ENCODE results near the gene ADAP1.
"Not testable (repeated sequence)": the region's sequence is repeated elsewhere in the genome, so short reads cannot be mapped to it uniquely, and the experiment has no call there.

ADAP1 gene

DNA sequence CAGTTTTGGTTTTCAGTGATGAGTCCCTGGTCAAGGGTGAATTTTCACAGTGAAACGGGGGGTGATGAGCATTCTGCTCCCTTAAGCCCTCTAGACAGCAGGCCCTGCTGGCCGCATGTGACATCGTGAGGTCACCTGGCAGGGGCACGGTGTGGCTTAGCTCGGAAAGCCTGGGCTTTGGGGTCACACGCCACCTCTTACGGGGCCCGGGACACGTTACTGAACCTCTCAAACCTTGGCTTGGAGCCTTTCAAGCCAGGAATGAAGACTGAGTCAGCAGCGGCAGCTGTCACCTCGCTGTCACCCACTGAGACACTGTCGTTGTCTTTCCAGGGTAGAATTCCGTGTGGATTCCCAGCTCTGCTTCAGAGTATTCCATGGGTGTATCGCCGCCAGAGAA, 74.0 kb downstream of the ADAP1 start:
- no peak for DNase-seq (ENCODE audit: low read depth)

DNA sequence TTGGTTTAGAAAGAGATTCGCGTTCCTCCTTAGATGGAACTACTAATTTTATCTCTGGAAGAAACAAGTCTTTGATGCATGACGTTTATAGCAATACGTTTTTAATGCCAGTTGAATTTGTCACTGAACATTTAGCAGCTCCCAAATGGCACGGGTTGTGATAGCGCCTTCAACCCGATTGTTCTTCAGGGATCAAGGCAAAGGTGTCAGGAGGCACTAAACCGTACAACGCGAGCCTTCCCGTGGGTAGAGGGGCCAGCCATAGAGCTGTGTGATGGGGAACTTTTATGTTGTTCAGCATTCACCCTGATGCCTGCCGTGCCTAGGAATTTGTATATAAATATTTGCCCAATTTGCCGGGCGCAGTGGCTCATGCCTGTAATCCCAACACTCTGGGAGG, 74.8 kb downstream of the ADAP1 start:
- no peak for DNase-seq (ENCODE audit: low read depth)

DNA sequence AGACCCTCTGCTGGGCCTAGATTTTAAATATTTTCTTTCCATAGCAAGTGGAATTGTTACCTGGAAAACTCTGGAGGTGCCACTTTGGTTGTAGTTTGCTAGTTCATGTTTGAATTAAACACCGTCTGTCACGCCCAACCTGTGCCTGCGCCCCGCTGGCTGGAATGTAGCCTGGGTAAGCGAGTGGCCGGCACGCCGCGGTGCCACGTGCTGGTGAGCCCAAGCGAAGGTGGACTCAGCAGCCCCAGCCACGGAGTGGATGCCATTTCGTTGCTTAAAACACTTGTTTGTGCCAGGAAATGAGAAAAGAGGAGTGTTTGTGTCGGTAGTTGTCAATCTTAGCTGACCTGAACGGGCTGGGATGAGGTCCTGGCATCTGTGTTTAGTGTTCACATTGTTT, 75.4 kb downstream of the ADAP1 start:
- no peak for DNase-seq (ENCODE audit: low read depth)

DNA sequence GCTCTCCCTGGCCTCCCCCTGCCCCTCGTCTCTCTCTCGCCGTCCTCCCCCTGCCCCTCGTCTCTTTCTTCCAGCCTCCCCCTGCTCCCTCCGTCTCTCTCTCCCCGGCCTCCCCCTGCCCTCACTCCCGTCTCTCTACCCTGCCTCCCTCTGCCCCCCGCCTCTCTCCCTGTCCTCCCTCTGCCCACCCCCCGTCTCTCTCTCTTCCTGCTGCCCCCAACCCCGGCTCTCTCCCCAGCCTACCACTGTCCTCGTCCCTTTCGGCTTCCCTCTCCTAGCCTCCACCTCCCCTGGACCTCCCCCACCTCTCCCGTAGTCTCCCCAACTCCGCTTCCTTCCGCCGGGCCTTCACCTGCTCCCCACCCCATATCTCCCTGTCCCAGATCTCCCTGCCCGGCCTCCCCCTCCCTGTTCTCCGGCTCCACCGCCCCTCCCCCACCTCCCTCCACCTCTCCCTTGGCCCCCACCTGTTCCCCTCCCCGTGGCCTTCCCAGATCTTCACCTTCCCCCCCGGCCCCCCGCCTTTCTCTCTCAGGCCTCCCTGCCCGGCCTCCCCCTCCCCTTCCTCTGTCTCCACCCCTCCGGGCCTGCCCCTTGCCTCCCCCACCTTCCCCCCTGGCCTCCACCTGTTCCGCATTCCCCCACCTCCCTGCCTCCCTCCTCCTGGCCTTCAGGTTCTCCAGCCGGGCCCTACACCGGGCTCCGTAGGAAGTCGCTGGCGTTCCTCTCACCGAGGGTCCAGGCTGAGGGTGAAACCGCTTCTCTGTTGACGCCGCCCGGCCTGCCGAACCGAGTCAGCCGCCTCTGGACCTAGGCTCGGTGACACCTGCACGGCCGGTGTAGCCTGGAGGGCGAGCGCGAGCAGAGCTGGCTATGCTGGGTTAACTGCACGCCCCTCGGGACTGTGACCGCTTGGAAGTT, 76.9 kb downstream of the ADAP1 start:
- DNase-seq (ENCODE audit: low read depth) = no peak

DNA sequence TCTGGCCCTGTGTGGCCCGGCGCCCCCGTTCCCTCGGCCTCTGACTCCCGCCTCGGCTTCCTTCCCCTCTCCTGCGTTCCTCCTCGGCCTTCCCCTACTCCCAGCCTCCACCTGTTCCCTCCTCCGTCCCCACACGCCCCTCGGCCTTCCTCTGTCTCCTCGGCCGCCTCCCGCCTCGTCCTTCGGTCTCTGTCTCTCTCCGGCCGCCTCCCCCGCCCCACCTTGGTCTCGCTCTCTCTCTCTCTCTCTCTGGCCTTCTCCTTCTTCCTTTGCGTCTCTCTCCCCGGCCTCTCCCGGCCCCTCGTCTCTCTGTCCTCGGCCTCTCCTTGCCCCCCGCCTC, 77.5 kb downstream of the ADAP1 start:
- DNase-seq (ENCODE audit: low read depth) = no peak

DNA sequence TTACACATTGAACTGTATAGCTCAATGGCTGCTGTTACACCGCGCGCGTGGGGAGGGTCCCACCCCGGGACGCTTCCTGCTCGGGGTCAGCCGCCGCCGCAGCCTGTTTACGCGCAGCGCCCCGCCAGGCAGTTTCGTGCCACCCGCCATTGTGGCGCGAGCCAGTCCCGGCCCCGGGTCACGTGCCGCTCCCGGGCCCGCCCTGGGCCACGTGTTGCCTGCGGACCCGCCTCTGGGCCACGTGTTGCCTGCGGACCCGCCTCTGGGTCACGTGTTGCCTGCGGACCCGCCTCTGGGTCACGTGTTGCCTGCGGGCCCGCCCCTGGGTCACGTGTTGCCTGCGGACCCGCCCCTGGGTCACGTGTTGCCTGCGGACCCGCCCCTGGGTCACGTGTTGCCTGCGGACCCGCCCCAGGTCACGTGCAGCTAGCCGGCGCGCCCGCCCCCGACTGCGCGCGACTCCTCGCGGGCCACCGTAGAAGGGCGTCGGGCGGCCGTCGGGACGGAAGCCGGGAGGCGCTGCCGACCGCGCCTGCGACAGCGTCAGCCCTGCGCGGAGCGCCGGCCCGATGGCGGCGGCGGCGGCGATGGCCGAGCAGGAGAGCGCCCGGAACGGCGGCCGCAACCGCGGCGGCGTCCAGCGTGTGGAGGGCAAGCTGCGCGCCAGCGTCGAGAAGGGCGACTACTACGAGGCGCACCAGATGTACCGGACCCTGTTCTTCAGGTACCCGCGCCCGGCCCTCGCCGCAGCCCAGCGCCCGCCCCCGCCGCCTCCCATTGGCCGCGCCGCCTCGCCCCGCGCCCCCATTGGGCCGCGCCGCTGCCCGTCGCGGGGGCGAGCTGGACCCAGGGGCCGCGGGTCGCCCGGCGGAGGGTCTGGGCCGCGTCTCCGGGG, 78.2 kb downstream of the ADAP1 start, which contains the start of gene GET4:
Gene GET4, plus strand, starts transcription at position 478 of the 895 bp plus-strand sequence. Its CDS starts 92 bp downstream, at position 570.
- DNase-seq (ENCODE audit: low read depth) = peak; percentile 94

DNA sequence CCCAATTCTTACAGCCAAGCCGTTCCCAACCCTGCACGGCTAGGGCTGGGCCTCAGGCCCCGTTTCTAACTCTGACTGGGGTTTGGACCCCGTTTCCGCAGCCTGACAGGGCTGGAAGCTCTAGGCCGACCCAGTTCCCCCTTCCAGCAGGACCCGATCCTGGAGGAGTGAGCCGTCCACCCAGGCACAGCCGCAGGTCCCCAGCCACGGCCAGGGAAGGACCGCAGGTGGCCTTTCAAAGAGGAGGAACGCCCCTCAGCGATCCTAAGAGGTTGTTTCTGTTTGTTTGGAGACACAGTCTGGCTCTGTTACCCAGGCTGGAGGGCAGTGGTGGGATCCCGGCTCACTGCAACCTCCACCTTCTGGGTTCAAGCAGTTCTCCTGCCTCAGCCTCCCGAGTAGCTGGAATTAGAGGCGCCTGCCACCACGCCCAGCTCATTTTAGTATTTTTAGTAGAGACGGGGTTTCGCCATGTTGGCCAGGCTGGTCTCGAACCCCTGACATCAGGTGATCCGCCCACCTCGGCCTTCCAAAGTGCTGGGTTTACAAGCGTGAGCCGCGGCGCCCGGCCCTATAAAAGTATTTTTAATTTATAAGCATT, 78.9 kb downstream of the ADAP1 start:
- DNase-seq (ENCODE audit: low read depth) = no peak

DNA sequence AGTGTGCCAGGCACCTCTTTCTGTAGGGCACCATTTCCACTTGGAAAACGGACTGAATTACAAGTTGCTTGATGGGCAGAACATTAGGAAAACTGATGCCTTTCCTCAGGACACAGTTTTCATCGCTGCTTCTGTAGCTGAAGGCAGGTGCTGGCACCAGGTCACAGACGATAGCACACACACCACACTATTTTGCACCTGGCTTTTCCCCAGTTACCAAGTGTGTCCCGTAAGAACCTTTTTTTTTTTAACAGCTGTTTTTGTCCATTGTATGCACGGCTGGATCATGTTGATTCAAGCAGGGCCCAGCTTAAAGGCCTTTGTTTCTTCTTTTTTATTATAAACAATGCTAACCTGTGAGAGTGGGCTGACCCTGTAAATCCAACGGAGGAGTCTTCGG, 79.4 kb downstream of the ADAP1 start:
- DNase-seq (ENCODE audit: low read depth) = no peak

DNA sequence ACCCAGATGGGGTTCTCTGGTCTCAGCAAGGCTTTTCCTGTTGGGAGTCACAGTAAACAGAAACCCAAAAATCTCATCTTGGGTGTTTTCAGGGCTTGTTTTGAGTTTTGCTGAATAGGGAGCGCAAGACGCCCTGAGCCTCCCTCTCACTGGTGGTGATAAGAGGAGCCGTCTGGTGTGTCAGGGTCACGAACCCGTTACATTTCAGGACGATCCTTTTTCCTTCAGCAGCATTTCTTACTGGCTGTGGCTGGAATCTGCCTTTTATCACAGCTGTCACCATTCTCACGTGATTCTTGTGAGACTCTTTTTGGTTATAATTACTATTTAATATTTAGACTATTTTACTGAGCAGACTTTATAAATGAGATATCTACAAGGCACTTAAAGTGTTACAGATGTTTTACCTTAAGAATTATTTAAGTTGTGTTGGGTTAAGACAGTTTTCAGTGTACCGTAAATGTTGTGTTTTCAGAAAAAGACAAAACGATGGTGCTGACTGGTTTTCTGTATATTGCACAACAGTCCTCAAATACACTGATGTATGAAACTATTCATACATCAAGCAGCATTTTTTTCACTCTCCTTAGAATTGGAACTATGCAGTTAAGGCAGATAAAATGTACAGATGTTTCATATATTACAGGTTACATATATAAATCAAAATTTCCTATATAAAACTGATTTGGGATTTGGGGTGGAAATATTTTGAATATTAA, 80.3 kb downstream of the ADAP1 start:
- no peak for DNase-seq (ENCODE audit: low read depth)

DNA sequence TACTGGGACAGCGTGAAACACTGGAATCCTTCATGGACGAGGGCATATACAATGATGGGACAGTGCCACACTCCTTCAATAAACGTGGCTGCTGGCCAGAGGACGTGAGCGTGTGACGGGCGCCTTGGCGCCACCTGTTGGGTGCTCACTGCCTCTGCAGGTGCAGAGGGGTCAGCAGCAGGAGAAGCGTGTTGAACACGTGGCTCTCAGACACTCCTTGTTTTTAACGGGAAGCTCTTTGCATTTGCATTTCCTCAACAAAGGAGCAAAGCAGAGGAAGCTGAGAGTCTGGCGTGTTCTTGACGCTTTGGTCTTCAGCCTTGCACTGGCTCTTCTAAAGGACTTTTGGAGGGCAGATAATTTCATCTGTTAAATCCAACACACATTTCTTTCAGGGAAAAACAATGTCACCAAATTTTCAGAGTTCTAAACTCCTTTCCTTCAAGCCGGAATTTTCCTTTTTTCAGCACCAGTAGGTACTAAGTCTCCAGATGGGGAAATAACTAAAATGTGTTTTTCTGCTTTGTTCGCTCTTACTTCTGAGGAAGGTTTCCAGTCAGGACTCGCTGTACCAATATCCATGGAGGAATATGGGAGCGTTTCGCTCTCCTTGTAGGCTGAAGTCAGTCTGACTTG, 81.0 kb downstream of the ADAP1 start:
- DNase-seq (ENCODE audit: low read depth) = peak; percentile 55

DNA sequence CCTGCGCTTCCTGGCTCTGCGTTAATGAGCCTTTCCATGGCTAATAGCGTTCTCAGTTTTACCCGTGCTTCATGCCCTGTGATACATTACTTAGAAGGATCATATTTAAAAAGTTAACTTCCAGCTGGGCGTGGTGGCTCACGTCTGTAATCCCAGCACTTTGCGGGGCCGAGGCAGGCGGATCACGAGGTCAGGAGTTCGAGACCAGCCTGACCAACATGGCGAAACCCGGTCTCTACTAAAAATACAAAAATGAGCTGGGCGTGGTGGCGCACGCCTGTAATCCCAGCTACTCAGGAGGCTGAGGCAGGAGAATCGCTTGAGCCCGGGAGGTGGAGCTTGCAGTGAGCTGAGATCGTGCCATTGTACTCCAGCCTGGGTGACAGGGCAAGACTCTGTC, 81.8 kb downstream of the ADAP1 start:
- DNase-seq (ENCODE audit: low read depth) = not testable (repeated sequence)

DNA sequence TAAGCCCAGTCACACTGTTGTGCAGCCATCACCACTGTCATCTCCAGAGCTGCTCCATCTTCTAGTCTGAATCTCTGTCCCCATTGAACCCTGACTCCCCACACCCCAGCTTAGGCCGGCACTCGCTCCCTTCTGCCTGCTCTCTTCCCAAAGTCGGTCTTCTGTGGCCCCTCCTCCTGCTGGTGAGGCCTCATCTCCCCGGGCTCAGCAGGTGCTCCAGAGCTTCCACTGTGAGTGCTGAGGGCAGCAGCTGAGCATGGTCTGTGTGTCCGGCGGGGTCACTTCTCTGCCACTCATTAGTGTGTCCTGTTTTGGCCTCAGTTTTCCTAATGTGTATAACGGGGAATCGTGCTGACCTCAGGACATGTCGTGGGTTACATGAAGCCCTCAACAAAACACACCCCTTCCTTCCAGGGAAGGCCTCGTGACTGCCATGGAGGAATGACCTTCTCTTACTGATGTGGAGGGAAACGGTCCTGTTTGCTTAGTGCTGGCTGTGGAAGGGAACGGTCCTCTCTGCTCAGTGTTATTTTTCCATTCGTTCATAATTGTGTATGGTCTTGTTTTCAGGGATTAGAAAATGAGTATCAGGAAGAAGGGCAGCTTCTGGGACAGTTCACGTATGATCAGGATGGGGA, 82.5 kb downstream of the ADAP1 start:
- DNase-seq (ENCODE audit: low read depth) = no peak

DNA sequence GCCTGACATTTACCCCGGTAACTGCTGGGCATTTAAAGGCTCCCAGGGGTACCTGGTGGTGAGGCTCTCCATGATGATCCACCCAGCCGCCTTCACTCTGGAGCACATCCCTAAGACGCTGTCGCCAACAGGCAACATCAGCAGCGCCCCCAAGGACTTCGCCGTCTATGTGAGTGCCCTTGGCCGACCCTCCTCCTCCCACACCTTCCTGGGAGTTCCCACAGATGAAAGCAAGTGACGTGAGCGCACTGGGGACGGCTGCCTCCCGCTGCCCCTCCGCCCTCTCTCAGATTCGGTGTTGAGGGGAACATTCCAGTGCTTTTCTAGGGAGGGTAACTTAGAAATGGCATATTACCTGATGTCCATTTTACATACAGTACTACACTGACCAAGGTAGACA, 85.1 kb downstream of the ADAP1 start:
- DNase-seq (ENCODE audit: low read depth) = no peak

DNA sequence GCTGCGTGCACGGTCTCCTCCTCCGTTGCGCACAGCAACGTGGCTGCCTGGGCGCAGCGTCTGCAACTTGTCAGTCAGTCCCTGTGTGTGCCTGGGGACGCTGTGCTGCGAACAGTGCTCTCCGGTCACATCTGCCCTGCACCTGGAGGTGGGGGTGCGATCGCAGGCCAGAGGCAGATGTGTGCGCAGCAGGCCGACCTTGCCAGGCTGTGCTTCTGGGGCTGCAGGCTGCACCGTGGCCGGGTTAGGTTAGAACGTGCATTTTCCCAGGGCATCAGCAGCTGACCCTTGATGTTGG, 86.3 kb downstream of the ADAP1 start:
- DNase-seq (ENCODE audit: low read depth) = no peak

DNA sequence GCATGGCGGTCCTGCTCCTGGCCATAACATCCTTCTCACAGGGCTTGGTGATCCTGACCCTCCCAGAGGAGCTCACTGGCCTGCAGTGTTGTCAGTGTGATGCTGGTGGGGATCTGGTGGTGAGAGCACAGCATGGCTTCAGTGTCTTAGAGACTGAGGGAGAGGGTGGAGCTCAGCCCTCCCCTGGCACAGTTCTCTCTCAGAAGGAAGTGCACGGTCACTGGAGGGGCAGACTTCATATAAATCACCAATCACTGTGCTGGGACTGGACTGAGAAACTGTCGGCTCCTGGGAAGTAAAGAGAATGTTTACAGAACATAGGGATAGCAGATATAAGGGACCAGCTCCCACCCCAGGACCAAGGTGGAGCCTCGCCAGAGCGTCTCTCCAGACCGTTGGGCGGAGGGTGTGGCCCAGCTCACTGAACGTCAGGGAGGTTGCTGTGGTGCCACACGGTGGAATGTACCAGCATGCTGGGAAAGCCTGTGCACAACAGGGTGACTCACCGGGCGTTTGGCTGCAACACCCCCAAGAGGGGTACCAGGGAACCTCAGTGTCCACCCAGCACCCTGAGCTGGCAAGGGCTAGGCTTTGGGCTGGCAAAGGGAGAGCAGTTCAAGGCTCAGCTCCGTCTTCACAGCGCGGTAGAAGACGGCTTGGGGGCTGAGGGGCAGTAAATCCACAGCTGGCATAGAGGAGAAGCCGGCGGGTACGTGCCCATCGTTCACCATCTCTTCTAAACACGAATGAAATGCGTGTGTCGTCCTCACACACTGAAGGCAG, 86.9 kb downstream of the ADAP1 start:
- no peak for DNase-seq (ENCODE audit: low read depth)

DNA sequence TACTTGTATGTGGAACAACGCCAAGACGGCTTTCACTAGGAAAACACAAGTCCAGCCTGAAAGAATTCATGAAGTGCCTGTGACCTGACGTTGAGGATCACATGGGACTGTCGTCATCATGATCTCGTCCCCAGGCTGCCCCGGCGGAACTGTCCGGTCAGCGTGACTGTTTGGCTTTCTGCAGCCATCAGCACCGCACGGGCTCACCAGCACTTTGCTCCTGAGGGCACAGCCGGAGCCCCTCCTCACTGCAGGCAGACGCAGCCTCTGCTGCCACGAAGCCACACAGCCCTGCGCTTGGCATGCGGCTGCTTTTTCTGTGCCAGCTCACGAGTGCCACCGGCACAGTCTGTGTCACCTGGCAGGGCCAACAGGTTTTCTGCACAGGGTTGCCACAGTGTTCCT, 87.5 kb downstream of the ADAP1 start:
- no peak for DNase-seq (ENCODE audit: low read depth)

DNA sequence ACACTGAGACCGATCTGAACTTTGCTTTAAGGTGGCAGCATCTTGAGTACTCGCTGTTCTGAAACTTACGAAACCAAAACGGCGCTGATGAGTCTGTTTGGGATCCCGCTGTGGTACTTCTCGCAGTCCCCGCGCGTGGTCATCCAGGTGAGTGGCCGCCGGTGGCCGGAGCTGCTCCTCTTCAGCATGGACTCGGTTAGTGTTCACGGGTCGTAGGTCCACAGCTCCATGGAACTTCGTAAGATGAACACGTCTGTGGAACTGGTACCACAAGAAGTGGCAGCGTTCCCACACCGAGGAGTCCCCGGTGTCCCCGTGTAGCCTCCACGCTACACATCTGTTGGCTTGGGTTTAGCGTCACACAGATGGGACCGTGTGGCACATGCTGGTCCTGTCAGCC, 88.6 kb downstream of the ADAP1 start:
- no peak for DNase-seq (ENCODE audit: low read depth)

DNA sequence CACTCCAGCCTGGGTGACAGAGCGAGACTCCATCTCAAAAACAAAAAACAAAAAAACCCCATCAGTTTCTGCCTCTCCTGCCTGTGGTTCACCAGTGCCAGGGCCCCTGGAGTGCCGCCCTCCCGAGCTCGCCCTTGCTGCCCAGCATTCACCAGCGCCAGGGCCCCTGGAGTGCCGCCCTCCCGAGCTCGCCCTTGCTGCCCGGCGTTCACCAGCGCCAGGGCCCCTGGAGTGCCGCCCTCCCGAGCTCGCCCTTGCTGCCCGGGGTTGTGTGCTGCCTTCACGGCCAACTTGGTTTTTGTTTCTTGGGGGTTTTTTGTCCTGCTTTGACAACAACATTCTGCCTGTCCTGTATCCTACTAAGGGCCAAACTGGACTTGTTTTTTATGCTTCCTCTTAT, 91.4 kb downstream of the ADAP1 start:
- no peak for DNase-seq (ENCODE audit: low read depth)

DNA sequence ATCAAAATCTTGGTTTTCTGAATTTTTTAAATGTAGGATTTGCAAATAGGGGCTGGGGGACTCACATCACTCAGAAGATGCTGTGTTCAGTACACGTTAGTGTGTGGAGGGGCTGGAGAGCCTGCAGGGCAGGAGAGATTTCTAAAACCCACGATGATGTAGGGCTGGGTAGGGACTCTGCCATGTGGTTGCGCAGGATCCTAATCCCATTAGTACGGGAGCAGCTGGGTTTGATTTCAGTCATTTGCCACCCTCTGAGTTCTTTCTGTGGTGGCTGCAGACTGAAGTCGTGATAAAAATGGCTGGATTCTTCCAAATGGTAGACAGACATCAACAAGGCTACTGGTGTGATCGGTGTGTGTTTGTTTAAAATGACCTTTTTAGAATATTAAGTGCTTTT, 92.3 kb downstream of the ADAP1 start:
- no peak for DNase-seq (ENCODE audit: low read depth)

DNA sequence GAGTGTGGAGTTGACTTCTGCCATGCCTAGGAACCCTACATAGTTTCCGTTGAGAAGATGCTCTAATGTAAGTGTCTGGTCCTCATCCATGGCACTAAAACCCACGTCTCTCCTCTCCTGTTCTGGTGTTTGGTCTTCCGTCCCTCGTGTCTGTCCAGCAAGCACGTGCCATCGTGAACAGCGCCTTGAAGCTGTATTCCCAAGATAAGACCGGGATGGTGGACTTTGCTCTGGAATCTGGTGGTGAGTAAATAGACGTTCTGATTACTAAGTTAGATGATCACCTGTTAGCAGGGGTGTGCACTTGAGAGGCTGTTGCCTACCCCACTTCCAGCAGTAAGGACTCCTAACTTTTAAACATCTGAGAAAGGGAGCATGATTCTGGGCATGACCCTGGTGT, 93.3 kb downstream of the ADAP1 start:
- no peak for DNase-seq (ENCODE audit: low read depth)

Measured in activated T-helper 9 cell treated with anti-CD3 and anti-CD28 coated beads, Interleukin-2, amount 50 U/mL, for 16 hours (primary cell).